GM12872 (cell line): Measurements from ENCODE around the gene MACF1.

Experiments
- TF ChIP-seq, protein P1 (sequence below): IDR thresholded peaks from 3 replicates; pipeline ENCODE4 v1.5.1; 2011; ENCODE audit warnings: low read depth, mild to moderate bottlenecking, low read length, moderate library complexity; ENCODE audit not compliant: insufficient read depth

MACF1 gene

GRCh38 chr1:39363267-39363666, 158.8 kb downstream of the MACF1 start:
- TF ChIP-seq, protein P1, sequence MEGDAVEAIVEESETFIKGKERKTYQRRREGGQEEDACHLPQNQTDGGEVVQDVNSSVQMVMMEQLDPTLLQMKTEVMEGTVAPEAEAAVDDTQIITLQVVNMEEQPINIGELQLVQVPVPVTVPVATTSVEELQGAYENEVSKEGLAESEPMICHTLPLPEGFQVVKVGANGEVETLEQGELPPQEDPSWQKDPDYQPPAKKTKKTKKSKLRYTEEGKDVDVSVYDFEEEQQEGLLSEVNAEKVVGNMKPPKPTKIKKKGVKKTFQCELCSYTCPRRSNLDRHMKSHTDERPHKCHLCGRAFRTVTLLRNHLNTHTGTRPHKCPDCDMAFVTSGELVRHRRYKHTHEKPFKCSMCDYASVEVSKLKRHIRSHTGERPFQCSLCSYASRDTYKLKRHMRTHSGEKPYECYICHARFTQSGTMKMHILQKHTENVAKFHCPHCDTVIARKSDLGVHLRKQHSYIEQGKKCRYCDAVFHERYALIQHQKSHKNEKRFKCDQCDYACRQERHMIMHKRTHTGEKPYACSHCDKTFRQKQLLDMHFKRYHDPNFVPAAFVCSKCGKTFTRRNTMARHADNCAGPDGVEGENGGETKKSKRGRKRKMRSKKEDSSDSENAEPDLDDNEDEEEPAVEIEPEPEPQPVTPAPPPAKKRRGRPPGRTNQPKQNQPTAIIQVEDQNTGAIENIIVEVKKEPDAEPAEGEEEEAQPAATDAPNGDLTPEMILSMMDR: no peak

DNA sequence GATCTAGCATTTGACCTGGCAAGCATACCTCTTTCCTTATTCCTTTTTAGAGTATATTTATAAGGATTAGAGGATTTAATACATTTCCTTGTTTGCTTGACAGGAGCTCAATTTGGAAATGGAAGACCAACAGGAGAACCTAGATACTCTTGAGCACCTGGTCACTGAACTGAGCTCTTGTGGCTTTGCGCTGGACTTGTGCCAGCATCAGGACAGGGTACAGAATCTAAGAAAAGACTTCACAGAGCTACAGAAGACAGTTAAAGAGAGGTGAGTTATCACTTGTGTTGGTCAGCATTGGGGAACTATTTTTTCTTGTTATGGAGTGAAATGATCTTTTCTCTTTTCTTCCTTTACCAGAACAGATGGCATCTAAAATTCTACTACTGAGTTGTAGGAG, 163.6 kb downstream of the MACF1 start:
- TF ChIP-seq, protein P1: no peak

DNA sequence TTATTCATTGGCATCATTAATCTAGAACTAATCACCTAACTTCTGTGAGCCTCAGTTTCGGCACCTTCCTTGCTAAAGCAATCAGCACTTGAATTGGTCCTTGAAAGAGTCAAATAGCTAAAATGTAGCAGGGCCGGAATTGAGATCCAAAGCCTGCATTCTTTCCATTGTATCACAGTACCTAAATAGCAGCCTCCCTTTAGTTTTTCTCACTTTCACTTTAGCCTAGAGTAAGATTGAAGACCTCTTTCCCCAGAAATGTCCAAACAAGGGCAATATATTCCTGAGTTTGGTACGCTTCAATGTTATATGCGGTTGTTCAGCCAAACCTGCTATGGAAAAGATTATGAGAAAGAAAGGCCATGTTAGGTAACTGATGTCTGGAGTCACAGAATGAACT, 165.1 kb downstream of the MACF1 start:
- TF ChIP-seq, protein P1: no peak

DNA sequence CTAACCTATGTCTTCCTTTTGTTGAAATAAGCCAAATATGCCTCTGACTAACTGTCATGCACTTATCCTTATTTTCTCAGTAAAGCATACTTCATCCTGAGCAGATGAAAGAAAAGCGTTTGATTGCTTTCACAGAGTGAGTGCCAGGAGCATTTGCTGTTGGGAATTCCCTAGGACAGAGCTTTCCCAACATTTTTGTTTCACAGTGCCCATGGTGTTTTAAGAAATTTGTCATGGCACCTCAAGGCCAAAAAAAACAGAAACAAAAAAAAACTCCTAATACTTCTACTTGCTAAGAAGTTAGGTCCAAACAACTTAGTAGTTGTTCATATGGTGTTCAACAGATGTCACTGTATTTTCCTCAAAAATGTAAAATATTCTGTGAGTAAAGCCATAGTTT, 166.1 kb downstream of the MACF1 start:
- TF ChIP-seq, protein P1: no peak

- TF ChIP-seq, protein P1: no peak
These were observed 167.6 kb downstream of the MACF1 start for GRCh38 chr1:39372105-39372504.

DNA sequence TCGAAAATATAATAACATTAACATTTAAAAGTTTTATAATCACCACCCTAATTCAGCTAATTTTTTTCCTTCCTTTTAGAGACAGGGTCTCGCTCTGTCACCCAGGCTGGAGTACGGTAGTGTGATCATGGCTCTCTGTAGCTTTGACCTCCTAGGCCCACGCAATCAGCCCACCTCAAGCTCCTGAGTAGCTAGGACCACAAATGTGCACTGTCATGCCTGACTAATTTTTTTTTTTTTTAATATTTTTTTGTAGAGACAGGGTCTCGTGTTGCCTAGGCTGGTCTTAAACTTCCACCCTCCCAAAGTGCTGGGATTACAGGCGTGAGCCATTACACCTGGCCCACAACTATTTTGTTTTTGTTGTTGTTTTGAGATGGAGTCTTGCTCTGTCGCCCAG, 172.2 kb downstream of the MACF1 start:
- TF ChIP-seq, protein P1: no peak

DNA sequence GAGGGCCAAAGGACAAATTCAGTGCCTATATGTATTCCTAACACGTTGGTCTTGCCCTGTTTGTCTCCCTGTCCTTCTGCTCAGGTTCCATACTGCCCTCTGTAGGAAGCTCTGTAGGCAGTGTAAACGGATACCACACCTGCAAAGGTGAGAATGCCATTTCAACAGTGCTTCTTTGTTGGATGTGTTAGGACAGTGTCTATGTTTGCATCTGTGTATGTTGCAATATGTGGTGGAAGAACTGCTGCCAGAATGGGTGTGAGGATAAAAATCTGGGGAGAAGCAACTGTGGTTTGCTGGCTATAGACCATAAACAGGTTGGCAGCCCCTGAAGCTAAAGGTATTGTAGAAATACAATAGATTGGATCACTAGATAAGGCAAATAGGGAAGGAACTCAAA, 173.9 kb downstream of the MACF1 start:
- TF ChIP-seq, protein P1: peak; percentile 59

GRCh38 chr1:39379187-39379586, 174.7 kb downstream of the MACF1 start:
- TF ChIP-seq, protein P1: no peak
